GM12878 (cell line): ENCODE measurements around the gene XIAP. TPM values are rescaled to one million over a fixed set of nuclear protein-coding genes. Genes with fewer than 3 reads are reported as not detected.

Experiments
- IKZF1 ChIP-seq: fragments of 450-650 bp; conservative IDR thresholded peaks from 2 replicates; pipeline ENCODE4 v1.6.1; 2017; ENCODE audit warnings: antibody characterized with exemption, mild to moderate bottlenecking
- IKZF2 ChIP-seq, 2 experiments: fragments of 450-650 bp; IDR thresholded peaks; 2 replicates each; pipeline ENCODE4 v1.6.1; 2017; ENCODE audit warnings: mild to moderate bottlenecking in 2 of 2, moderate library complexity in 2 of 2
- KDM1A ChIP-seq: fragments of 200-600 bp; sonication (generic); IDR thresholded peaks from 2 replicates; pipeline ENCODE4 v1.6.1; 2016; ENCODE audit warnings: borderline replicate concordance
- NFYB ChIP-seq: IDR thresholded peaks from 2 replicates; pipeline ENCODE4 v1.6.1; 2011; ENCODE audit warnings: low read depth, mild to moderate bottlenecking, low read length, improper control_type of control experiment, moderate library complexity; ENCODE audit not compliant: insufficient read depth
- PAX8 ChIP-seq: fragments of 450-650 bp; IDR thresholded peaks from 2 replicates; pipeline ENCODE4 v1.6.1; 2017; ENCODE audit warnings: mild to moderate bottlenecking, moderate library complexity
- RB1 ChIP-seq: fragments of 450-650 bp; formaldehyde crosslinking; IDR thresholded peaks from 2 replicates; pipeline ENCODE4 v1.6.1; 2017; ENCODE audit warnings: mild to moderate bottlenecking, borderline replicate concordance
- RBBP5 ChIP-seq: fragments of 200-600 bp; sonication (generic); conservative IDR thresholded peaks from 2 replicates; pipeline ENCODE4 v1.6.1; 2016
- RELA ChIP-seq: fragments of 450-650 bp; IDR thresholded peaks from 2 replicates; pipeline ENCODE4 v1.8.0; 2014; ENCODE audit warnings: borderline replicate concordance; ENCODE audit not compliant: partially characterized antibody
- SMAD5 ChIP-seq: IDR thresholded peaks from 2 replicates; pipeline ENCODE4 v1.6.1; 2016; ENCODE audit warnings: antibody characterized with exemption, low read depth
- polyA plus RNA-seq, 11 experiments: library from polyadenylated mRNA; depleted of rRNA in 4 of 11; unstranded in 6 of 11; stranded (reverse) in 5 of 11; fragments of >200 nt; fragmentation: Nextera tagmentation in 4 of 11; fragmentation: Illumina TruSeq in 1 of 11; extraction: Ambion mirVana in 4 of 11; extraction: Trizol in 1 of 11; gene quantifications; 1 replicate in 1 of 11; 2 replicates in 10 of 11; pipeline versions ENCODE4 v1.2.1 to v1.2.3, GENCODE V29; 2011 to 2016; ENCODE audit warnings: inconsistent platforms in 2 of 11, missing spikeins in 2 of 11, low read depth in 1 of 11
- total RNA-seq, 4 experiments: library from RNA; depleted of rRNA in 3 of 4; stranded (reverse); fragments of >200 nt in 3 of 4; fragmentation: Illumina TruSeq in 1 of 4; extraction: Trizol in 1 of 4; gene quantifications; 2 replicates each; pipeline versions ENCODE4 v1.2.1 to v1.2.3, GENCODE V29; 2013 to 2021
- TF ChIP-seq, protein P1 (sequence below): IDR thresholded peaks from 2 replicates; pipeline ENCODE4 v1.6.1; 2012; ENCODE audit warnings: mild to moderate bottlenecking, low read depth, low read length
- TF ChIP-seq, protein P2 (sequence below): fragments of 450-650 bp; IDR thresholded peaks from 2 replicates; pipeline ENCODE4 v1.6.1; 2017; ENCODE audit warnings: low read depth, mild to moderate bottlenecking, moderate library complexity
- TF ChIP-seq, protein P3 (sequence below): IDR thresholded peaks from 2 replicates; pipeline ENCODE4 v1.6.1; 2012; ENCODE audit warnings: low read length, inconsistent platforms
- TF ChIP-seq, protein P4 (sequence below): IDR thresholded peaks from 2 replicates; pipeline ENCODE4 v1.6.1; 2012; ENCODE audit warnings: low read depth, low read length, improper control_type of control experiment
- TF ChIP-seq, protein P5 (sequence below): fragments of 450-650 bp; IDR thresholded peaks from 2 replicates; pipeline ENCODE4 v1.6.1; 2016; ENCODE audit warnings: mild to moderate bottlenecking
- TF ChIP-seq, protein P6 (sequence below): IDR thresholded peaks from 2 replicates; pipeline ENCODE4 v1.6.1; 2012; ENCODE audit warnings: low read depth, low read length, improper control_type of control experiment
- TF ChIP-seq, protein P7 (sequence below): fragments of 450-650 bp; IDR thresholded peaks from 2 replicates; pipeline ENCODE4 v1.6.1; 2016; ENCODE audit warnings: mild to moderate bottlenecking

The XIAP gene
- total and polyA plus RNA-seq, 10 of the 15 experiments (the other 5 are each of a cell fraction or from before 2014, with no cell fraction given): 3.3 to 21.1 (median 14.5) TPM

DNA sequence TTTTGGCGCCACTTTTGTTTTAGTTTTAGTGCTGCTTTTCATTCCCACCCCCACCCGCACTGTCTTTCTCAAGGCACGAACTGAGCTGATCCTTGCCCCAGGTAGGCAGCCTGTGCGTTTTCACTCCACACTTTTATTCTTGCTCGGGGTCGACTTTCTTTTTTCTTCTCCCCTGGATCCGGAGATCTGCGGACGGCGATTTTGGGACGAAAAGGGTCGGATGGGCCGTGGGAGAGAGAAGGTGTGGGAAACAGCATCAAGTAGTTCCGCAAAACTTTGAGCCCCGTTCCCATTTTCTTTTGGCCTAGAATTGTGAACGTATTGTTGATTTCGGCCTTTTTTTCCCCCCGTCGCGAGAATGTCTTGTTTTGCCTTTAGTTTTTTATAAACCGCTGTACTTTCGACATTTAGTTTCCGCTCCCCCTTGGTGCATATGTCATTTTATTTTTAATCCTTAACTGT is 102.2 kb downstream of the XIAP start (continued):
- TF ChIP-seq, protein P1, sequence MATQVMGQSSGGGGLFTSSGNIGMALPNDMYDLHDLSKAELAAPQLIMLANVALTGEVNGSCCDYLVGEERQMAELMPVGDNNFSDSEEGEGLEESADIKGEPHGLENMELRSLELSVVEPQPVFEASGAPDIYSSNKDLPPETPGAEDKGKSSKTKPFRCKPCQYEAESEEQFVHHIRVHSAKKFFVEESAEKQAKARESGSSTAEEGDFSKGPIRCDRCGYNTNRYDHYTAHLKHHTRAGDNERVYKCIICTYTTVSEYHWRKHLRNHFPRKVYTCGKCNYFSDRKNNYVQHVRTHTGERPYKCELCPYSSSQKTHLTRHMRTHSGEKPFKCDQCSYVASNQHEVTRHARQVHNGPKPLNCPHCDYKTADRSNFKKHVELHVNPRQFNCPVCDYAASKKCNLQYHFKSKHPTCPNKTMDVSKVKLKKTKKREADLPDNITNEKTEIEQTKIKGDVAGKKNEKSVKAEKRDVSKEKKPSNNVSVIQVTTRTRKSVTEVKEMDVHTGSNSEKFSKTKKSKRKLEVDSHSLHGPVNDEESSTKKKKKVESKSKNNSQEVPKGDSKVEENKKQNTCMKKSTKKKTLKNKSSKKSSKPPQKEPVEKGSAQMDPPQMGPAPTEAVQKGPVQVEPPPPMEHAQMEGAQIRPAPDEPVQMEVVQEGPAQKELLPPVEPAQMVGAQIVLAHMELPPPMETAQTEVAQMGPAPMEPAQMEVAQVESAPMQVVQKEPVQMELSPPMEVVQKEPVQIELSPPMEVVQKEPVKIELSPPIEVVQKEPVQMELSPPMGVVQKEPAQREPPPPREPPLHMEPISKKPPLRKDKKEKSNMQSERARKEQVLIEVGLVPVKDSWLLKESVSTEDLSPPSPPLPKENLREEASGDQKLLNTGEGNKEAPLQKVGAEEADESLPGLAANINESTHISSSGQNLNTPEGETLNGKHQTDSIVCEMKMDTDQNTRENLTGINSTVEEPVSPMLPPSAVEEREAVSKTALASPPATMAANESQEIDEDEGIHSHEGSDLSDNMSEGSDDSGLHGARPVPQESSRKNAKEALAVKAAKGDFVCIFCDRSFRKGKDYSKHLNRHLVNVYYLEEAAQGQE: no peak
- TF ChIP-seq SMAD5: no peak
- TF ChIP-seq, protein P2, sequence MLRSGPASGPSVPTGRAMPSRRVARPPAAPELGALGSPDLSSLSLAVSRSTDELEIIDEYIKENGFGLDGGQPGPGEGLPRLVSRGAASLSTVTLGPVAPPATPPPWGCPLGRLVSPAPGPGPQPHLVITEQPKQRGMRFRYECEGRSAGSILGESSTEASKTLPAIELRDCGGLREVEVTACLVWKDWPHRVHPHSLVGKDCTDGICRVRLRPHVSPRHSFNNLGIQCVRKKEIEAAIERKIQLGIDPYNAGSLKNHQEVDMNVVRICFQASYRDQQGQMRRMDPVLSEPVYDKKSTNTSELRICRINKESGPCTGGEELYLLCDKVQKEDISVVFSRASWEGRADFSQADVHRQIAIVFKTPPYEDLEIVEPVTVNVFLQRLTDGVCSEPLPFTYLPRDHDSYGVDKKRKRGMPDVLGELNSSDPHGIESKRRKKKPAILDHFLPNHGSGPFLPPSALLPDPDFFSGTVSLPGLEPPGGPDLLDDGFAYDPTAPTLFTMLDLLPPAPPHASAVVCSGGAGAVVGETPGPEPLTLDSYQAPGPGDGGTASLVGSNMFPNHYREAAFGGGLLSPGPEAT: no peak
- TF ChIP-seq, protein P3, sequence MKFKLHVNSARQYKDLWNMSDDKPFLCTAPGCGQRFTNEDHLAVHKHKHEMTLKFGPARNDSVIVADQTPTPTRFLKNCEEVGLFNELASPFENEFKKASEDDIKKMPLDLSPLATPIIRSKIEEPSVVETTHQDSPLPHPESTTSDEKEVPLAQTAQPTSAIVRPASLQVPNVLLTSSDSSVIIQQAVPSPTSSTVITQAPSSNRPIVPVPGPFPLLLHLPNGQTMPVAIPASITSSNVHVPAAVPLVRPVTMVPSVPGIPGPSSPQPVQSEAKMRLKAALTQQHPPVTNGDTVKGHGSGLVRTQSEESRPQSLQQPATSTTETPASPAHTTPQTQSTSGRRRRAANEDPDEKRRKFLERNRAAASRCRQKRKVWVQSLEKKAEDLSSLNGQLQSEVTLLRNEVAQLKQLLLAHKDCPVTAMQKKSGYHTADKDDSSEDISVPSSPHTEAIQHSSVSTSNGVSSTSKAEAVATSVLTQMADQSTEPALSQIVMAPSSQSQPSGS: no peak
- TF ChIP-seq, protein P4, sequence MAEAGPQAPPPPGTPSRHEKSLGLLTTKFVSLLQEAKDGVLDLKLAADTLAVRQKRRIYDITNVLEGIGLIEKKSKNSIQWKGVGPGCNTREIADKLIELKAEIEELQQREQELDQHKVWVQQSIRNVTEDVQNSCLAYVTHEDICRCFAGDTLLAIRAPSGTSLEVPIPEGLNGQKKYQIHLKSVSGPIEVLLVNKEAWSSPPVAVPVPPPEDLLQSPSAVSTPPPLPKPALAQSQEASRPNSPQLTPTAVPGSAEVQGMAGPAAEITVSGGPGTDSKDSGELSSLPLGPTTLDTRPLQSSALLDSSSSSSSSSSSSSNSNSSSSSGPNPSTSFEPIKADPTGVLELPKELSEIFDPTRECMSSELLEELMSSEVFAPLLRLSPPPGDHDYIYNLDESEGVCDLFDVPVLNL: peak; percentile 28; the same call in 1 of the 2 replicates
- TF ChIP-seq RELA: no peak
- TF ChIP-seq PAX8: no peak
- TF ChIP-seq RB1: 0 out of 2 replicates have a peak, but pooled peaks have one; percentile 70
- TF ChIP-seq, protein P5, sequence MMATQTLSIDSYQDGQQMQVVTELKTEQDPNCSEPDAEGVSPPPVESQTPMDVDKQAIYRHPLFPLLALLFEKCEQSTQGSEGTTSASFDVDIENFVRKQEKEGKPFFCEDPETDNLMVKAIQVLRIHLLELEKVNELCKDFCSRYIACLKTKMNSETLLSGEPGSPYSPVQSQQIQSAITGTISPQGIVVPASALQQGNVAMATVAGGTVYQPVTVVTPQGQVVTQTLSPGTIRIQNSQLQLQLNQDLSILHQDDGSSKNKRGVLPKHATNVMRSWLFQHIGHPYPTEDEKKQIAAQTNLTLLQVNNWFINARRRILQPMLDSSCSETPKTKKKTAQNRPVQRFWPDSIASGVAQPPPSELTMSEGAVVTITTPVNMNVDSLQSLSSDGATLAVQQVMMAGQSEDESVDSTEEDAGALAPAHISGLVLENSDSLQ: no peak
- 0 out of 4 replicates have a peak, but pooled peaks of 1 of the 2 experiments have one; percentile 2 for TF ChIP-seq IKZF2 (IDR thresholded peaks at IDR 0.05)
- peak; percentile 5; the same call in 1 of the 2 replicates for TF ChIP-seq IKZF1
- TF ChIP-seq RBBP5: no peak
- no peak for TF ChIP-seq KDM1A
- TF ChIP-seq, protein P6, sequence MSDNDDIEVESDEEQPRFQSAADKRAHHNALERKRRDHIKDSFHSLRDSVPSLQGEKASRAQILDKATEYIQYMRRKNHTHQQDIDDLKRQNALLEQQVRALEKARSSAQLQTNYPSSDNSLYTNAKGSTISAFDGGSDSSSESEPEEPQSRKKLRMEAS: 0 out of 2 replicates have a peak, but pooled peaks have one; percentile 5
- no peak for TF ChIP-seq NFYB
- TF ChIP-seq, protein P7, sequence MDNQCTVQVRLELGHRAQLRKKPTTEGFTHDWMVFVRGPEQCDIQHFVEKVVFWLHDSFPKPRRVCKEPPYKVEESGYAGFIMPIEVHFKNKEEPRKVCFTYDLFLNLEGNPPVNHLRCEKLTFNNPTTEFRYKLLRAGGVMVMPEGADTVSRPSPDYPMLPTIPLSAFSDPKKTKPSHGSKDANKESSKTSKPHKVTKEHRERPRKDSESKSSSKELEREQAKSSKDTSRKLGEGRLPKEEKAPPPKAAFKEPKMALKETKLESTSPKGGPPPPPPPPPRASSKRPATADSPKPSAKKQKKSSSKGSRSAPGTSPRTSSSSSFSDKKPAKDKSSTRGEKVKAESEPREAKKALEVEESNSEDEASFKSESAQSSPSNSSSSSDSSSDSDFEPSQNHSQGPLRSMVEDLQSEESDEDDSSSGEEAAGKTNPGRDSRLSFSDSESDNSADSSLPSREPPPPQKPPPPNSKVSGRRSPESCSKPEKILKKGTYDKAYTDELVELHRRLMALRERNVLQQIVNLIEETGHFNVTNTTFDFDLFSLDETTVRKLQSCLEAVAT: no peak
